ENCODE measurements around the gene SLC8A1.

- TF ChIP-seq POLR2A (IDR thresholded peaks at IDR 0.05) (no peak), CTCF (IDR thresholded peaks at IDR 0.05) (no peak)
Measured at GRCh38 chr2:40433736-40434135, 18.2 kb downstream of the SLC8A1 start.

All from testis (tissue), 2 donors.